ENCODE results near the gene MTHFSD. TPM values are rescaled to one million over a fixed set of nuclear protein-coding genes. Genes with fewer than 3 reads are reported as not detected.

Gene MTHFSD
- total RNA-seq, 1 donor from 2014 or later = 12.5 TPM

DNA sequence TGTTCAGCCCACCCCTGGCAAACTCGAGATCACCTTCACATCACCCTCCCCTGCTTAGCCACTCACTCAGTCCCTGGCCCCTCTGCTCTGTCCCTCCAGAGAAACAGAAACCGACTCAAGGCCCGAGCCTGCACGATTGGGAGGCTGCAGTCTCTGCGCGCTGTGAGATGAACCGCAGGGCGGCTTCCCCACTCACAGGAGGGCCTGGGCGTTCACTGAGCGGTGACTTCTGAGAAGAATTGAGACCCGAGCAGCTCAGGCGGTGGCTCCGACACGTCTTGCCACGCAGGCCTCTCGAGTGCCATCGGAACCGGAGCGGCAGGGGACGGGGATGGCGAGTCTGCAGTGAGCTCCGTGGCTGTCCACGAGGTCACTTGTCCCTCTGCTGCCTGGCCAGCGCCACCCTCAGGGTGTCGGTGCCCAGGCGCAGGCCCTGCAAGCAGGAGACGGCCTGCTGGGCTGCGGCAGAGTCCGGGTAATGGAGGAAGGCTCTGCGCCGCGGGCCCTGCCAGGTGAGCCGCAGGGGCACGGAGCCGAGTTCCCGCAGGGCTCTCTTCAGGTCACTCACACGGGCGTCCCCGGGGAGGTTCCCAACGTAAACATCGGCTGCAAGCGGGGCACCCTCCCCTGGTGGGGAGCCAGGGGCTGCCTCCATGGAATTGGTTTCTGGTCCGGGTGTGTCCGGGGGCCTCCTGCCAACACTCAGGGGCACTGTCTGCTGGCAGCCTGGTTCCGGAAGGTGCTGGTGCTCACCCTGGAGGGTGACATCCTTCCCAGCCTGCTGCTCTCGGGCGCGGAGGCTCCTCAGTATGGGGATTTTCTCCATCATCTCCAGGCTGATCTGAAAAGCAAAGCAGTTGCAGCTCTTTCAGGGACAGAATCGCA lies 23.2 kb downstream of the MTHFSD start:
- peaks cover 0 to 4% (median 0%) of the 10 kb centered on the region in 3 donors for H3K4me1 ChIP-seq (ENCODE audit: control insufficient read depth in 3 of 3, insufficient read depth in 3 of 3, low read length in 3 of 3)
- no peaks in the 10 kb centered on the region for H3K9me3 ChIP-seq (ENCODE audit: control insufficient read depth in 3 of 3, low read length in 3 of 3)
- H3K27ac ChIP-seq (ENCODE audit: low read depth, low read length) = no peak overlapping the region
- no peaks in the 10 kb centered on the region for H3K27me3 ChIP-seq (ENCODE audit: control insufficient read depth in 3 of 3, insufficient read depth in 3 of 3, low read length in 3 of 3)
- peaks cover 14 to 17% (median 15%) of the 10 kb centered on the region in 3 donors for H3K36me3 ChIP-seq (ENCODE audit: control insufficient read depth in 3 of 3, insufficient read depth in 3 of 3, low read length in 3 of 3)
- H3K4me3 ChIP-seq (ENCODE audit: low read length in 3 of 3) = no peak overlapping the region
- H3K9ac ChIP-seq (ENCODE audit: low read depth in 1 of 3, low read length in 3 of 3) = no peak overlapping the region

DNA sequence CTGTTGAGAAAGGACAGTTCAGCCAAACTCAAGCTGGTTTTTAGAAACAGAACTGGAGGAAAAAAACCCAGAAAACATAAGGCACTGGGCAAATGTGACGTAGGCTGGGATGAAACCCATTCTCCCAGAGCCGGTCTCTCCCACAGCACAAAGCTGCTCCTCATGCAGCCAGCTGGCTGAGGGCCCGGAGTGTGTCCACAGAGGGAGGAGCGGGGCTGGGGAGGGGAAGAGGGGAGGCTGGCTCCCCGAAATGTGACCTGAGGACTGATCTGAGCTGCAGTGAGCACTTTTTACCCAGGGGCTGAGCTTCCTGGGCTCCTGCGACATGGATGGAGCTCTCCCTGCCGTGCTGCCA lies 23.9 kb downstream of the MTHFSD start:
- H3K36me3 ChIP-seq (ENCODE audit: control insufficient read depth in 3 of 3, insufficient read depth in 3 of 3, low read length in 3 of 3) = peaks cover 8 to 12% (median 12%) of the 10 kb centered on the region in 3 donors
- no peaks in the 10 kb centered on the region for H3K9me3 ChIP-seq (ENCODE audit: control insufficient read depth in 3 of 3, low read length in 3 of 3)
- peaks cover 0 to 4% (median 0%) of the 10 kb centered on the region in 3 donors for H3K4me1 ChIP-seq (ENCODE audit: control insufficient read depth in 3 of 3, insufficient read depth in 3 of 3, low read length in 3 of 3)
- H3K9ac ChIP-seq (ENCODE audit: low read depth in 1 of 3, low read length in 3 of 3) = no peak overlapping the region
- H3K27ac ChIP-seq (ENCODE audit: low read depth, low read length) = no peak overlapping the region
- H3K27me3 ChIP-seq (ENCODE audit: control insufficient read depth in 3 of 3, insufficient read depth in 3 of 3, low read length in 3 of 3) = peaks cover 0 to 4% (median 0%) of the 10 kb centered on the region in 3 donors
- no peak overlapping the region for H3K4me3 ChIP-seq (ENCODE audit: low read length in 3 of 3)

DNA sequence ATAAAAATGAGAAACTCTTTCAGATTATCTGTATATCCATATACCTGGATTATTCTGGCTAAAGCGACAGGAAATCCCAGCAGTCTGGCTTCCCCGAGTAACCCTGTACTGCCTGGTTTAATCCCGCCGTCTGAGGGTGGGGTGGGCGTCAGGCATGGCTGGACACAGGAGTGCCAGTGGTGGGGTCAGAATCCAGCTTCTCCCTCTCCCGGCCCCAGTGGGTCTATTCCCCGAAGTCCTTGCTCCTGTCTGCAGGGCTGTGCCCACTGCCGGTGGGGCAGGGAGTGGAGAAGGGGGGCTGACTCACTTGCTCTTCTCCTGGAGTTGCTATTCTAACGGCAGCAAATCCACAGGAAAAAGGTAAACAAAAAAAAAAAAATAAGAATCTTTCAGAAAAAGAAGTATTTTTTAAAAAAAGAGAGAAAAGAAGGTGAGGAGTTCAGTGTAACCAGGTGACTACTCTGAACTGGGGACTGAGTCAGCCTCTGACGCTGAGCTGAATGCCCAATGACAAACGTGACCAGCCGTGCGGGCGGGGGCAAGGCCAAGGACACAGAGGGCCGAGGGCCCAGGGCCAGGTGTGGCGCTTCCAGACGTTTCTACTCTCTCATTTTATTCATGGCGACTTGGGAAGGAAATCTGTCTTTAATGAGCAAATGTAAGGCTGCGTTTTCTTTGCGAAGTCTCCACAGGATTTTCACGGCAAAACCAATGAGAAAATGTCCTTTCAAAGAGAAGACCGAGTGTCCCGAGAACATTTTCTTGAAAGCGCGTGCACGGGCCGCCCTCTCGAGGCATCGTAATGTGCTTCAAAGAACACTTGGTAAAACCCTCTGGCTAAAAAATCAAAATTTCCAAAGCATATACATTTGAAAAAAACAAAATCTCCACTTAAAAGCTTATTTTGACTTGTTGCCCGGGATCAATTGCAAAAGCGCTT lies 24.5 kb downstream of the MTHFSD start:
- Histone ChIP-seq H3K27ac (ENCODE audit: low read depth, low read length) (no peak overlapping the region), H3K4me1 (ENCODE audit: control insufficient read depth in 3 of 3, insufficient read depth in 3 of 3, low read length in 3 of 3) (peaks cover 0 to 4% (median 0%) of the 10 kb centered on the region in 3 donors), H3K4me3 (ENCODE audit: low read length in 3 of 3) (no peak overlapping the region), H3K36me3 (ENCODE audit: control insufficient read depth in 3 of 3, insufficient read depth in 3 of 3, low read length in 3 of 3) (peaks cover 3 to 11% (median 9%) of the 10 kb centered on the region in 3 donors), H3K27me3 (ENCODE audit: control insufficient read depth in 3 of 3, insufficient read depth in 3 of 3, low read length in 3 of 3) (peaks cover 0 to 4% (median 0%) of the 10 kb centered on the region in 3 donors), H3K9ac (ENCODE audit: low read depth in 1 of 3, low read length in 3 of 3) (no peak overlapping the region), H3K9me3 (ENCODE audit: control insufficient read depth in 3 of 3, low read length in 3 of 3) (no peaks in the 10 kb centered on the region)

DNA sequence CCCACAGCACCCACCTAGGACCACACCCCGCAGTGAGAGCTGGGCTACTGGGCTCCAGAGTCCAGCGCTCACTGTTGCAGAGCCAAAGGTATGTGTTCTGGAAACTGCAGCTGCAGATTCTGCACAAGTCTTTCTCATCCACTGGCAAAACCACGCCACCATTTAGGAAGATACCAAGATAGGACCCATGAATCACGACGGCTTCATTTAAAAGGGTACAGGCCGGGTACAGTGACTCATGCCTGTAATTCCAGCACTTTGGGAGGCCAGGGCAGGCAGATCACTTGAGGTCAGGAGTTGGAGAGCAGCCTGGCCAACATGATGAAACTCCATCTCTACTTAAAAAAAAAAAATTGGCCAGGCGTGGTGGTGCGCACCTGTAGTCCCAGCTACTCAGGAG lies 25.9 kb downstream of the MTHFSD start:
- Histone ChIP-seq H3K9me3 (ENCODE audit: control insufficient read depth in 3 of 3, low read length in 3 of 3) (no peaks in the 10 kb centered on the region), H3K27ac (ENCODE audit: low read depth, low read length) (no peak overlapping the region), H3K27me3 (ENCODE audit: control insufficient read depth in 3 of 3, insufficient read depth in 3 of 3, low read length in 3 of 3) (peaks cover 0 to 8% (median 0%) of the 10 kb centered on the region in 3 donors), H3K9ac (ENCODE audit: low read depth in 1 of 3, low read length in 3 of 3) (no peak overlapping the region), H3K36me3 (ENCODE audit: control insufficient read depth in 3 of 3, insufficient read depth in 3 of 3, low read length in 3 of 3) (peaks cover 3 to 11% (median 9%) of the 10 kb centered on the region in 3 donors), H3K4me1 (ENCODE audit: control insufficient read depth in 3 of 3, insufficient read depth in 3 of 3, low read length in 3 of 3) (peaks cover 0 to 4% (median 0%) of the 10 kb centered on the region in 3 donors), H3K4me3 (ENCODE audit: low read length in 3 of 3) (no peak overlapping the region)

DNA sequence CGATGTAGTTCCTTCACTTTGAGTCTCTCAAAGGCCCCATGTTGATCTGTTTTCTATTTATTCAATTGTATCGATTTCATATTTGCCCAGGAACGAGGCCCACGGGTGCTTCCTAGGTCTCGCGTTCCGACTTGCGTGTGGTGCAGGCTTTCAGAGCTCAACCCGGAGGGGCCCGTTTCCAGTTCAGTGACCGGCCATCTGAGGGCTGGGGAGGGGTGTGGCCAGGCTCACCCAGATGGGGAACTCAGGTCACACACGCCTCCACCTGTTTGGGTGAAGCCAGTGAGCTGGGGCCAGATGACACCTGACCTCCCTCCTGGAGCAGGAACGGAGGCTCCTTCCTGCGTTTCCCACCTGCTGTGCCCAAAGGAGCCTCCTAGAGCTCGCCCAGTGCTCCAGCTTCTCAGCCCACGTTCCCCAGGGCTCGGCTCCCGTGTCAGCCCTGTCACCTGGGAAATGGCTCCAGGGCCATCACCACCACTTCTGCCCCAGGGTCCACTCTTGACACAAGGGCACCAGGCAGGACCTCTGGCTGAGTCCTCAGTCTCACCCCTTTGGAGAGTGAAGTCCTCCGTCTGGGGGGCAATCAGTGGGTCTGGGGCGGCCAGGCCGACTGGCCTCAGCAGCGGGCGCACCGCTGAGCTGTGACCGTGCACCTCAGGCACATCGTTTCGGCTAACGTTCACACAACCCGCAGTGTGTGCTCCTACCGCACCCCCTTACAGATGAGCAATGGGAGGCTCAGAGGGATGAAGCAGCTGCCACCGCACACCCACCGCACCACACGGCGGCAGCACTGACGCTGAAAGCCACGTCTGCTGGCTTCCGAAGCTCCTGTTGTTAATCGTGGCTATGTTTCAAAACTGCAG lies 26.7 kb downstream of the MTHFSD start:
- no peaks in the 10 kb centered on the region for H3K9me3 ChIP-seq (ENCODE audit: control insufficient read depth in 3 of 3, low read length in 3 of 3)
- H3K36me3 ChIP-seq (ENCODE audit: control insufficient read depth in 3 of 3, insufficient read depth in 3 of 3, low read length in 3 of 3) = peaks cover 3 to 11% (median 9%) of the 10 kb centered on the region in 3 donors
- H3K27me3 ChIP-seq (ENCODE audit: control insufficient read depth in 3 of 3, insufficient read depth in 3 of 3, low read length in 3 of 3) = peaks cover 2 to 15% (median 6%) of the 10 kb centered on the region in 3 donors
- no peak overlapping the region for H3K9ac ChIP-seq (ENCODE audit: low read depth in 1 of 3, low read length in 3 of 3)
- peaks cover 0 to 4% (median 0%) of the 10 kb centered on the region in 3 donors for H3K4me1 ChIP-seq (ENCODE audit: control insufficient read depth in 3 of 3, insufficient read depth in 3 of 3, low read length in 3 of 3)
- no peak overlapping the region for H3K4me3 ChIP-seq (ENCODE audit: low read length in 3 of 3)
- H3K27ac ChIP-seq (ENCODE audit: low read depth, low read length) = no peak overlapping the region

DNA sequence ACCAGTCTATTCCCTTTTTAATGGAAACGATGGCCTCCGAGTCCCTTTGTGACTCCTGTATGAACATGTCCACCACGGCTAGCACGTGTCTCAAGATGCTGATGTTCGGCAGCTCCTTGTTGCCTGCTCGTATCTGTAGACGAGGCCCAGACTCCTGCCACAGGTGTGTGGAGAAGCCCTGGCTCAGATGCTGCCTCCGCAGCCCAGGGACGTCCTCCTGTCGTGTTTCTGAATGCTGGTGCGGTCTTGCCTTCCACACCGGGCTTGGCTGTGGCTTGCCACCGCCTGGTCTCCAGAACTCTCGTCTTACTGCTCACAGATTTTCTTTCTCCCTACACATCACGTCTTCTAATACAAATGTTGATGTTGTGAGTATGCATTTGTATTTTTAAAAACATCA lies 27.7 kb downstream of the MTHFSD start:
- peaks cover 3 to 8% (median 5%) of the 10 kb centered on the region in 3 donors for H3K36me3 ChIP-seq (ENCODE audit: control insufficient read depth in 3 of 3, insufficient read depth in 3 of 3, low read length in 3 of 3)
- H3K4me3 ChIP-seq (ENCODE audit: low read length in 3 of 3) = no peak overlapping the region
- no peaks in the 10 kb centered on the region for H3K9me3 ChIP-seq (ENCODE audit: control insufficient read depth in 3 of 3, low read length in 3 of 3)
- H3K4me1 ChIP-seq (ENCODE audit: control insufficient read depth in 3 of 3, insufficient read depth in 3 of 3, low read length in 3 of 3) = peaks cover 0 to 8% (median 0%) of the 10 kb centered on the region in 3 donors
- no peak overlapping the region for H3K9ac ChIP-seq (ENCODE audit: low read depth in 1 of 3, low read length in 3 of 3)
- H3K27me3 ChIP-seq (ENCODE audit: control insufficient read depth in 3 of 3, insufficient read depth in 3 of 3, low read length in 3 of 3) = peaks cover 11 to 24% (median 15%) of the 10 kb centered on the region in 3 donors
- no peak overlapping the region for H3K27ac ChIP-seq (ENCODE audit: low read depth, low read length)

DNA sequence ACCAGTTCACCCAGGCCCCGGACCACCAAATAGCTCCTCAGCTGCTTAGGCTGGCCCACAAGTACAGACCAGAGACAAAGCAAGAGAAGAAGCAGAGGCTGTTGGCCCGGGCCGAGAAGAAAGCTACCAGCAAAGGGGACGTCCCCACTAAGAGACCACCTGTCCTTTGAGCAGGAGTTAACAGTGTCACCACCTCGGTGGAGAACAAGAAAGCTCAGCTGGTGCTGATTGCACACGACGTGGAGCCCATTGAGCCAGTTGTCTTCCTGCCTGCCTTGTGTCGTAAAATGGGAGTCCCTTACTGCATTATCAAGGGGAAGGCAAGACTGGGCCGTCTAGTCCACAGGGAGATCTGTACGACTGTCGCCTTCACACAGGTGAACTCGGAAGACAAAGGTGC lies 29.3 kb downstream of the MTHFSD start:
- Histone ChIP-seq H3K36me3 (ENCODE audit: control insufficient read depth in 3 of 3, insufficient read depth in 3 of 3, low read length in 3 of 3) (peaks cover 0 to 2% (median 2%) of the 10 kb centered on the region in 3 donors), H3K27ac (ENCODE audit: low read depth, low read length) (no peak overlapping the region), H3K9ac (ENCODE audit: low read depth in 1 of 3, low read length in 3 of 3) (no peak overlapping the region), H3K9me3 (ENCODE audit: control insufficient read depth in 3 of 3, low read length in 3 of 3) (no peaks in the 10 kb centered on the region), H3K27me3 (ENCODE audit: control insufficient read depth in 3 of 3, insufficient read depth in 3 of 3, low read length in 3 of 3) (peaks cover 27 to 41% (median 32%) of the 10 kb centered on the region in 3 donors), H3K4me3 (ENCODE audit: low read length in 3 of 3) (no peak overlapping the region), H3K4me1 (ENCODE audit: control insufficient read depth in 3 of 3, insufficient read depth in 3 of 3, low read length in 3 of 3) (peaks cover 0 to 8% (median 5%) of the 10 kb centered on the region in 3 donors)

DNA sequence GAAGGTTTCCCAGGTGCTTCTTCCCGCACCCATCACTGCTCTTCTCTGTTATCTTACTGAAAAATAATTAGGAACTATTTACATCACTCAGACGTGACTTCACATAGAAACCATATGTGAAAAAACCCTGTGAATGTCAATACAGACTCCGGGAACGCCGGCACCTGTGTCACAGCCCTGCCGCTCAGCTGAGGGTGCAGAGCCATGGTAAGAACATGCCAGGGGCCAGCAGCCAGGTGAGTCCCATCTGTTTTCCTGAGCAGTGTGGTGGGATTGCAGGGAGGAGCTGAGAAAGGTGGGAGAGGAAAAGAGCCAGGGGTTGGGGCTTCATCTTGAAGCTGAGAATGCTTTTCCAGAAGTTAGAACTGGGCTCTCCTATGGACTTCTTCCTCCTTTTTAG lies 31.0 kb downstream of the MTHFSD start:
- peaks cover 44 to 57% (median 49%) of the 10 kb centered on the region in 3 donors for H3K27me3 ChIP-seq (ENCODE audit: control insufficient read depth in 3 of 3, insufficient read depth in 3 of 3, low read length in 3 of 3)
- H3K4me3 ChIP-seq (ENCODE audit: low read length in 3 of 3) = no peak overlapping the region

DNA sequence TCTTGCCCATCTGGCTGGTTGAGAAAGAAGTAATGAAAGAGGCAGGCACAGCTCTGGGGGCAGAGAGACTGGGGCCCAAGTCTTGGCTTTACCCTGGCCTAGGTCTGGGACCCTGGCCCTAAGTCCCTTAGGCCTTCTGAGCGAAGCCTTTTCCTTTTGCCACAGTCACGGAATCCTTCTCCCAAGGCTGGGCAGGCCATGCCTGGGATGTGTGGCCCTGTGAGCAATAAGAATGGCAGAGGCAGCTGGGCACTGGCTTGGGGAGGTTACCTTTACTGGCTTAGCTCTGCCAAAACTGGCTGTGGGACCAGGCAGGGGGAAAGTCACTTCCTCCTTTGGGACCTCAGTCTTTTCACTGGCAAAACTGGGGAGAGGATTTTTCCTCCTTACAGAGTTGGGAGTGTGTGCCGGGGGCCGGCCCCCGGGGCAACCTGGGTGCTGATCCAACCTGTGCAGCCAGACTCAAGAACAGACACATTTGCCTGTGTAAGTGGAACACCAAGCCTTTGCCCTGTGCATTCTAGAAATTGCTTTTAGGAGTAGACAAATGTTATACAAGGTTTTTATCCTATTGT lies 31.8 kb downstream of the MTHFSD start:
- no peaks in the 10 kb centered on the region for H3K9me3 ChIP-seq (ENCODE audit: control insufficient read depth in 3 of 3, low read length in 3 of 3)
- peaks cover 51 to 65% (median 55%) of the 10 kb centered on the region in 3 donors for H3K27me3 ChIP-seq (ENCODE audit: control insufficient read depth in 3 of 3, insufficient read depth in 3 of 3, low read length in 3 of 3)
- no peak overlapping the region for H3K27ac ChIP-seq (ENCODE audit: low read depth, low read length)
- no peak overlapping the region for H3K4me3 ChIP-seq (ENCODE audit: low read length in 3 of 3)
- H3K36me3 ChIP-seq (ENCODE audit: control insufficient read depth in 3 of 3, insufficient read depth in 3 of 3, low read length in 3 of 3) = no peaks in the 10 kb centered on the region
- no peak overlapping the region for H3K9ac ChIP-seq (ENCODE audit: low read depth in 1 of 3, low read length in 3 of 3)
- H3K4me1 ChIP-seq (ENCODE audit: control insufficient read depth in 3 of 3, insufficient read depth in 3 of 3, low read length in 3 of 3) = peaks cover 6 to 9% (median 7%) of the 10 kb centered on the region in 3 donors

More for the DNA sequence above, 31.0 kb downstream of the MTHFSD start:
- Histone ChIP-seq H3K27ac (ENCODE audit: low read depth, low read length) (no peak overlapping the region), H3K4me1 (ENCODE audit: control insufficient read depth in 3 of 3, insufficient read depth in 3 of 3, low read length in 3 of 3) (peaks cover 6 to 9% (median 8%) of the 10 kb centered on the region in 3 donors), H3K9ac (ENCODE audit: low read depth in 1 of 3, low read length in 3 of 3) (no peak overlapping the region), H3K36me3 (ENCODE audit: control insufficient read depth in 3 of 3, insufficient read depth in 3 of 3, low read length in 3 of 3) (no peaks in the 10 kb centered on the region), H3K9me3 (ENCODE audit: control insufficient read depth in 3 of 3, low read length in 3 of 3) (no peaks in the 10 kb centered on the region)
